H1 (cell line): ENCODE results near the gene COPS2. TPM values are rescaled to one million over a fixed set of nuclear protein-coding genes. Genes with fewer than 3 reads are reported as not detected.

ENCODE experiments used
- CTCF ChIA-PET: fragments of 300-600 bp; sonication (Branson Sonifier 250); formaldehyde crosslinking; loops from one replicate; lab custom pipeline; 2021; ENCODE audit not compliant: partially characterized antibody; lab: Charles Lee
- POLR2A ChIA-PET: fragments of 300-600 bp; sonication (Branson Sonifier 250); formaldehyde crosslinking; loops from one replicate; lab custom pipeline; 2021; ENCODE audit warnings: inconsistent platforms; ENCODE audit not compliant: partially characterized antibody; lab: Charles Lee
- DNase-seq, 2 experiments: peaks; one replicate each; pipeline versions ENCODE4 v3.0.0 to v3.0.0-alpha.2; 2010 to 2022; ENCODE audit warnings: low spot score in 2 of 2, low read depth in 1 of 2, mixed read lengths in 1 of 2
- FAIRE-seq: peaks from 2 replicates; lab custom pipeline; 2011; peaks lifted over from hg19 to GRCh38; lab: Jason Lieb, UNC
- H2AFZ ChIP-seq: 2 replicates; pipeline ENCODE4 v1.8.1; 2012; ENCODE audit warnings: low read length, inconsistent platforms
- H2AK5ac ChIP-seq: 2 replicates; pipeline ENCODE4 v1.6.1; 2013; ENCODE audit warnings: low read depth, low read length
- H2BK120ac ChIP-seq: replicated peaks from 2 replicates; pipeline ENCODE3; 2013; ENCODE audit warnings: low read depth, low read length, inconsistent platforms
- H2BK12ac ChIP-seq: 2 replicates; pipeline ENCODE4 v1.6.1; 2013; ENCODE audit warnings: low read depth, low read length
- H2BK15ac ChIP-seq: 2 replicates; pipeline ENCODE4 v1.6.1; 2013; ENCODE audit warnings: low read length
- H2BK20ac ChIP-seq: 2 replicates; pipeline ENCODE4 v1.6.1; 2013; ENCODE audit warnings: low read length
- H2BK5ac ChIP-seq: 2 replicates; pipeline ENCODE4 v1.6.1; 2013; ENCODE audit warnings: low read depth, low read length
- H3K14ac ChIP-seq: 2 replicates; pipeline ENCODE4 v1.6.1; 2013; ENCODE audit warnings: inconsistent platforms; ENCODE audit not compliant: insufficient read length
- H3K18ac ChIP-seq: 2 replicates; pipeline ENCODE4 v1.6.1; 2013; ENCODE audit warnings: low read length; ENCODE audit errors: extremely low read depth
- H3K23ac ChIP-seq: 2 replicates; pipeline ENCODE4 v1.6.1; 2013; ENCODE audit warnings: inconsistent platforms; ENCODE audit not compliant: insufficient read length
- H3K23me2 ChIP-seq: 2 replicates; pipeline ENCODE4 v1.6.1; 2013; ENCODE audit warnings: low read depth, low read length
- H3K27ac ChIP-seq: 2 replicates; pipeline ENCODE4 v1.6.1; 2011; ENCODE audit warnings: low read depth, low read length, inconsistent platforms
- H3K27me3 ChIP-seq, 4 experiments: replicated peaks in 1 of 4; 1 replicate in 1 of 4; 2 replicates in 3 of 4; pipeline versions ENCODE4 v1.6.1 to v1.8.1; 2011 to 2013; ENCODE audit warnings: low read length in 3 of 4, mild to moderate bottlenecking in 3 of 4, inconsistent platforms in 2 of 4, mixed read lengths in 2 of 4, moderate library complexity in 1 of 4; ENCODE audit not compliant: control insufficient read depth in 3 of 4, insufficient read depth in 3 of 4; ENCODE audit errors: extremely low read depth in 1 of 4
- H3K36me3 ChIP-seq, 4 experiments: 2 replicates each; pipeline versions ENCODE4 v1.6.1 to v1.8.1; 2011 to 2013; ENCODE audit warnings: mild to moderate bottlenecking in 4 of 4, low read length in 3 of 4, moderate library complexity in 2 of 4, control low read depth in 1 of 4, inconsistent platforms in 1 of 4; ENCODE audit not compliant: insufficient read depth in 4 of 4, control insufficient read depth in 2 of 4
- H3K4ac ChIP-seq: replicated peaks from 2 replicates; pipeline ENCODE3; 2013; ENCODE audit warnings: low read length, low read depth, mixed read lengths, inconsistent platforms; ENCODE audit not compliant: insufficient read length
- H3K4me1 ChIP-seq, 4 experiments: replicated peaks in 1 of 4; 1 replicate in 1 of 4; 2 replicates in 3 of 4; pipeline versions ENCODE4 v1.6.1 to v1.8.1; 2011 to 2013; ENCODE audit warnings: low read length in 3 of 4, inconsistent platforms in 2 of 4, mixed read lengths in 1 of 4; ENCODE audit not compliant: insufficient read depth in 4 of 4, control insufficient read depth in 3 of 4
- H3K4me2 ChIP-seq, 2 experiments: 2 replicates each; pipeline versions ENCODE4 v1.6.1 to v1.8.1; 2011 to 2013; ENCODE audit warnings: low read depth in 2 of 2, low read length in 2 of 2, control low read depth in 1 of 2, inconsistent platforms in 1 of 2, mild to moderate bottlenecking in 1 of 2; ENCODE audit not compliant: insufficient read depth in 1 of 2
- H3K4me3 ChIP-seq, 4 experiments: fragments of 200-600, 300-600 bp in 1 of 4; sonication (generic), shearing (Covaris generic), sonication (Bioruptor Twin) in 1 of 4; 2 replicates each; pipeline versions ENCODE4 v1.5.1 to v1.8.1; 2011 to 2016; ENCODE audit warnings: low read length in 4 of 4, low read depth in 3 of 4, control low read depth in 2 of 4, inconsistent platforms in 2 of 4, mild to moderate bottlenecking in 2 of 4, mixed read lengths in 1 of 4, moderate library complexity in 1 of 4; ENCODE audit not compliant: insufficient read depth in 2 of 4; ENCODE audit errors: extremely low read depth in 1 of 4
- H3K56ac ChIP-seq: replicated peaks from 2 replicates; pipeline ENCODE3; 2013; ENCODE audit warnings: low read depth, mild to moderate bottlenecking, mixed read lengths, low read length, inconsistent platforms; ENCODE audit not compliant: insufficient read length
- H3K79me1 ChIP-seq: 2 replicates; pipeline ENCODE4 v1.6.1; 2013; ENCODE audit warnings: low read depth, low read length, control low read depth
- H3K79me2 ChIP-seq, 2 experiments: 2 replicates each; pipeline versions ENCODE4 v1.6.1 to v1.8.1; 2012 to 2013; ENCODE audit warnings: low read length in 2 of 2, mild to moderate bottlenecking in 2 of 2, inconsistent platforms in 1 of 2; ENCODE audit not compliant: insufficient read depth in 2 of 2, control insufficient read depth in 1 of 2
- H3K9ac ChIP-seq, 4 experiments: replicated peaks in 1 of 4; 1 replicate in 1 of 4; 2 replicates in 3 of 4; pipeline versions ENCODE4 v1.6.1 to v1.8.1; 2011 to 2013; ENCODE audit warnings: low read depth in 3 of 4, low read length in 3 of 4, control low read depth in 2 of 4, mild to moderate bottlenecking in 2 of 4, moderate library complexity in 2 of 4, inconsistent platforms in 1 of 4; ENCODE audit errors: extremely low read depth in 1 of 4
- H3K9me3 ChIP-seq, 2 experiments: 2 replicates each; pipeline versions ENCODE4 v1.6.1 to v1.8.1; 2012 to 2013; ENCODE audit warnings: mild to moderate bottlenecking in 2 of 2, moderate library complexity in 2 of 2, control low read depth in 1 of 2, inconsistent platforms in 1 of 2, low read depth in 1 of 2, low read length in 1 of 2, mixed read lengths in 1 of 2; ENCODE audit not compliant: insufficient read depth in 2 of 2
- H4K20me1 ChIP-seq, 2 experiments: replicated peaks in 1 of 2; 2 replicates each; pipeline versions ENCODE3 to v1.8.1; 2011 to 2013; ENCODE audit warnings: inconsistent platforms in 2 of 2, low read length in 2 of 2, mild to moderate bottlenecking in 1 of 2; ENCODE audit not compliant: insufficient read depth in 2 of 2, control insufficient read depth in 1 of 2
- H4K5ac ChIP-seq: 2 replicates; pipeline ENCODE4 v1.6.1; 2013; ENCODE audit warnings: low read length, low read depth, mixed read lengths, inconsistent platforms; ENCODE audit not compliant: insufficient read length
- H4K8ac ChIP-seq: 2 replicates; pipeline ENCODE4 v1.8.0; 2013; ENCODE audit warnings: mild to moderate bottlenecking, moderate library complexity, low read length, inconsistent platforms; ENCODE audit not compliant: insufficient read depth; ENCODE audit errors: extremely low read depth
- H4K91ac ChIP-seq: replicated peaks from 2 replicates; pipeline ENCODE3; 2013; ENCODE audit warnings: low read length, mixed read lengths, inconsistent platforms; ENCODE audit not compliant: insufficient read length
- BACH1 ChIP-seq: IDR thresholded peaks from 2 replicates; pipeline ENCODE4 v1.6.1; 2012; ENCODE audit warnings: low read length, improper control_type of control experiment
- BRCA1 ChIP-seq: IDR thresholded peaks from 2 replicates; pipeline ENCODE4 v1.6.1; 2012; ENCODE audit warnings: low read depth, low read length, improper control_type of control experiment
- CHD2 ChIP-seq: IDR thresholded peaks from 2 replicates; pipeline ENCODE4 v1.6.1; 2012; ENCODE audit warnings: low read length, improper control_type of control experiment
- KDM1A ChIP-seq: fragments of 200-600, 300-600 bp; sonication (generic); IDR thresholded peaks from 2 replicates; pipeline ENCODE4 v1.7.1; 2016; ENCODE audit warnings: mild to moderate bottlenecking, low read length, borderline replicate concordance
- KDM4A ChIP-seq: IDR thresholded peaks from one replicate; pipeline ENCODE4 v1.7.1; 2012; ENCODE audit warnings: low read depth, mild to moderate bottlenecking, moderate library complexity, low read length, inconsistent platforms; ENCODE audit not compliant: severe bottlenecking
- KDM5A ChIP-seq: fragments of 200-600 bp; IDR thresholded peaks from 2 replicates; pipeline ENCODE4 v1.7.1; 2012; ENCODE audit warnings: mild to moderate bottlenecking, low read length, inconsistent platforms, mixed read lengths
- MAFK ChIP-seq: IDR thresholded peaks from 2 replicates; pipeline ENCODE4 v1.6.1; 2012; ENCODE audit warnings: low read depth, mild to moderate bottlenecking, improper control_type of control experiment, low read length
- RNF2 ChIP-seq: fragments of 200-900, 300-1000 bp; sonication (generic); IDR thresholded peaks from 2 replicates; pipeline ENCODE4 v1.7.1; 2016; ENCODE audit warnings: borderline replicate concordance, low read depth, mild to moderate bottlenecking, antibody characterized with exemption, low read length; ENCODE audit not compliant: poor library complexity, severe bottlenecking; ENCODE audit errors: missing control alignments
- SIN3A ChIP-seq, 2 experiments: IDR thresholded peaks in 1 of 2; conservative IDR thresholded peaks in 1 of 2; 2 replicates each; pipeline ENCODE4 v1.6.1; 2011 to 2012; ENCODE audit warnings: low read length in 2 of 2, improper control_type of control experiment in 1 of 2, low read depth in 1 of 2, mild to moderate bottlenecking in 1 of 2
- SP1 ChIP-seq: IDR thresholded peaks from 2 replicates; pipeline ENCODE4 v1.6.1; 2011; ENCODE audit warnings: low read depth, low read length
- SUZ12 ChIP-seq: fragments of 200-600 bp; sonication (generic); IDR thresholded peaks from 2 replicates; pipeline ENCODE4 v1.6.1; 2012; ENCODE audit warnings: mild to moderate bottlenecking, inconsistent platforms, low read length, moderate library complexity, mixed read lengths
- TAF1 ChIP-seq: IDR thresholded peaks from 2 replicates; pipeline ENCODE4 v1.6.1; 2011; ENCODE audit warnings: mild to moderate bottlenecking, low read depth, low read length
- TEAD4 ChIP-seq: IDR thresholded peaks from 2 replicates; pipeline ENCODE4 v1.6.1; 2012; ENCODE audit warnings: low read depth, low read length, inconsistent platforms, mixed read lengths
- WGBS, 2 experiments: shearing (Covaris generic) in 1 of 2; methylation state at CpG; one replicate each; pipeline versions ENCODE4 v1.1.6 to v1.1.7; 2013 to 2015; ENCODE audit warnings: low lambda C conversion rate in 2 of 2, mixed read lengths in 2 of 2, inconsistent platforms in 1 of 2, low coverage in 1 of 2, missing lambda C conversion rate in 1 of 2; ENCODE audit not compliant: insufficient replicate concordance in 2 of 2, insufficient coverage in 1 of 2, insufficient read length in 1 of 2; ENCODE audit errors: extremely low coverage in 1 of 2, missing lambda C conversion rate in 1 of 2; 5-methylcytosine and 5-hydroxymethylcytosine counted together
- polyA plus RNA-seq, 7 experiments: library from polyadenylated mRNA; depleted of rRNA in 3 of 7; stranded (reverse) in 5 of 7; unstranded in 2 of 7; fragments of >200 nt in 5 of 7; fragments of 200-250 nt in 2 of 7; gene quantifications; 1 replicate in 5 of 7; 2 replicates in 1 of 7; 4 replicates in 1 of 7; pipeline versions ENCODE4 v1.2.1 to v1.2.3, GENCODE V29; 2011 to 2013; ENCODE audit warnings: missing spikeins in 2 of 7, mixed read lengths in 2 of 7
- total RNA-seq: library from RNA; stranded (reverse); fragmentation: NEBNext Ultra II Directional; extraction: Animal tissue kit (Norgen Biotek cat#: 25700); gene quantifications from 2 replicates; pipeline ENCODE4 v1.2.1, GENCODE V29; 2021

The COPS2 gene
- total and polyA plus RNA-seq, 2 of the 8 experiments (the other 6 are each of a cell fraction or from before 2014, with no cell fraction given), result 17.7 to 85.1 TPM

DNA sequence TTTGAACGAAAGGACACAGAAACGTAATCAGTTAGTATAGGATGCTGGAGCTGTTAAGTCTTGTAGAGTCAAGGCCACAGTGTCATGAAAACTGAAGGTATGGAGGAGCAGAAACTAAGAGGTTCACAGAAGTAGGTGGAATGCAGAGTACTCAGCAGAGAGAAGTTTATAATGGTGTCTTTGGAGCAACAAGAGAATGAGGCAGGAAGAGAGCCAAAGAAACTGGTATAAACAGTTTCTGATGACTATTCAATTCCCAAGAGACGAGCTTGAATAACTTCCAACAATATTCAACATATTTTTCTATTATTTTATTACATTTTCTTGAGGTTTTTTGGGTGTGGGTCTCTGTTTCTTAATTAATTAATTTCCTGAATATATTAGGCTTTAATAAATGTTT is 44.3 kb upstream of the COPS2 start:
- H4K91ac ChIP-seq, result no peak overlapping the region
- H3K18ac ChIP-seq, result no peak overlapping the region
- H3K4me3 ChIP-seq, result no peak overlapping the region
- no peak overlapping the region for H3K14ac ChIP-seq
- no peak overlapping the region for H2BK12ac ChIP-seq
- FAIRE-seq (no peak), DNase-seq (no peak)
- H3K23ac ChIP-seq, result no peak overlapping the region
- H3K36me3 ChIP-seq, result no peaks in the 10 kb centered on the region
- no peaks in the 10 kb centered on the region for H3K9me3 ChIP-seq
- no peak overlapping the region for H3K4ac ChIP-seq
- H2BK5ac ChIP-seq, result no peak overlapping the region
- no peak overlapping the region for H3K4me2 ChIP-seq
- no peaks in the 10 kb centered on the region for H3K79me2 ChIP-seq
- CTCF ChIA-PET, result interaction anchor here (0.7 kb wide), 1 partner anchor 1846 kb away, joined by 3 read pairs; no protein-coding TSS in a partner anchor
- no peak overlapping the region for H3K27ac ChIP-seq
- H3K56ac ChIP-seq, result no peak overlapping the region
- H3K23me2 ChIP-seq, result no peaks in the 10 kb centered on the region
- POLR2A ChIA-PET, result no interaction called here
- H2AK5ac ChIP-seq, result no peak overlapping the region
- H2AFZ ChIP-seq, result no peak overlapping the region
- H3K4me1 ChIP-seq, result no peaks in the 10 kb centered on the region
- 90% methylated on average over 3 of the region's 3 CpGs; no CpG with 5 or more reads in 1 of the 2 experiments for WGBS, 2 experiments
- H4K8ac ChIP-seq, result no peak overlapping the region
- TF ChIP-seq SIN3A (conservative IDR thresholded peaks at IDR 0.05 in 1 of 2, IDR thresholded peaks at IDR 0.05 in 1 of 2; ENCODE audit: low read depth in 1 of 2, low read length in 2 of 2), result no peak
- TF ChIP-seq MAFK, result no peak
- no peak for TF ChIP-seq SUZ12
- no peak for TF ChIP-seq BACH1
- no peak for TF ChIP-seq KDM1A
- TF ChIP-seq BRCA1, result no peak
- no peak for TF ChIP-seq RNF2
- no peak for TF ChIP-seq SP1
- no peak for TF ChIP-seq KDM5A
- TF ChIP-seq KDM4A, result no peak
- TF ChIP-seq TEAD4, result no peak
- no peak for TF ChIP-seq TAF1
- TF ChIP-seq CHD2, result no peak
- no peaks in the 10 kb centered on the region for H3K79me1 ChIP-seq
- no peak overlapping the region for H3K9ac ChIP-seq
- no peak overlapping the region for H2BK120ac ChIP-seq
- H2BK20ac ChIP-seq, result no peak overlapping the region
- no peak overlapping the region for H2BK15ac ChIP-seq
- H4K5ac ChIP-seq, result no peak overlapping the region
- no peaks in the 10 kb centered on the region for H3K27me3 ChIP-seq
- H4K20me1 ChIP-seq, result no peaks in the 10 kb centered on the region
